Immature natural killer cell (primary cell): ENCODE data around the gene RCAN1. TPM values are rescaled to one million over a fixed set of nuclear protein-coding genes. Genes with fewer than 3 reads are reported as not detected.
"Not testable (repeated sequence)": the region's sequence is repeated elsewhere in the genome, so short reads cannot be mapped to it uniquely, and the experiment has no call there.

Source experiments
- DNase-seq, 3 donors: peaks; one replicate each; pipeline ENCODE4 v3.0.0; 2022; ENCODE audit warnings: mixed read lengths in 1 of 3
- H3K27ac Mint-ChIP-seq, 6 donors: one replicate each; pipeline ENCODE4 v1.8.0; 2020; ENCODE audit warnings: mixed read lengths in 6 of 6, mild to moderate bottlenecking in 5 of 6, inconsistent platforms in 4 of 6, moderate library complexity in 3 of 6
- H3K27me3 Mint-ChIP-seq, 3 donors: one replicate each; pipeline ENCODE4 v1.8.0; 2020 to 2021; ENCODE audit warnings: low read depth in 3 of 3, mild to moderate bottlenecking in 3 of 3, mixed read lengths in 3 of 3, moderate library complexity in 3 of 3, inconsistent platforms in 1 of 3
- H3K36me3 Mint-ChIP-seq, 3 donors: one replicate each; pipeline ENCODE4 v1.8.0; 2020; ENCODE audit warnings: mixed read lengths in 3 of 3, inconsistent platforms in 2 of 3, mild to moderate bottlenecking in 2 of 3
- H3K4me1 Mint-ChIP-seq, 2 donors: one replicate each; pipeline ENCODE4 v1.8.0; 2020; ENCODE audit warnings: inconsistent platforms in 2 of 2, mild to moderate bottlenecking in 2 of 2, mixed read lengths in 2 of 2, moderate library complexity in 1 of 2
- H3K4me3 Mint-ChIP-seq, 5 donors: one replicate each; pipeline ENCODE4 v1.8.0; 2020; ENCODE audit warnings: mild to moderate bottlenecking in 5 of 5, mixed read lengths in 5 of 5, inconsistent platforms in 3 of 5, moderate library complexity in 3 of 5
- H3K9me3 Mint-ChIP-seq, 6 donors: one replicate each; pipeline ENCODE4 v1.8.0; 2020; ENCODE audit warnings: mild to moderate bottlenecking in 6 of 6, mixed read lengths in 6 of 6, inconsistent platforms in 4 of 6, moderate library complexity in 3 of 6
- polyA plus RNA-seq, 3 donors: library from polyadenylated mRNA; unstranded; fragments of 300-500 nt; fragmentation: Illumina TruSeq; gene quantifications; one replicate each; pipeline ENCODE4 v1.2.3, GENCODE V29; 2021

RCAN1 gene
- polyA plus RNA-seq, 3 donors from 2014 or later: 14.2 to 24.6 (median 17.5) TPM

- no peak overlapping the region for H3K27ac Mint-ChIP-seq
Observed at GRCh38 chr21:34583926-34584563, 30.9 kb downstream of the RCAN1 start.

GRCh38 chr21:34582506-34583150 is 32.3 kb downstream of the RCAN1 start:
- H3K27ac Mint-ChIP-seq: no peak overlapping the region

More at GRCh38 chr21:34583926-34584563, 30.9 kb downstream of the RCAN1 start:
- Mint-ChIP-seq H3K9me3 (peaks cover 0 to 3% (median 0%) of the 10 kb centered on the region in 6 donors), H3K4me3 (no peak overlapping the region), H3K4me1 (peaks cover 15 to 23% of the 10 kb centered on the region in 2 donors), H3K36me3 (peaks cover 0 to 3% (median 0%) of the 10 kb centered on the region in 3 donors), H3K27me3 (peaks cover 0 to 2% (median 1%) of the 10 kb centered on the region in 3 donors)
- no peak for DNase-seq

GRCh38 chr21:34580181-34580700 is 34.7 kb downstream of the RCAN1 start:
- DNase-seq: no peak
- no peaks in the 10 kb centered on the region for H3K9me3 Mint-ChIP-seq
- H3K27me3 Mint-ChIP-seq: peaks cover 0 to 6% (median 2%) of the 10 kb centered on the region in 3 donors
- H3K4me1 Mint-ChIP-seq: peaks cover 17 to 21% of the 10 kb centered on the region in 2 donors
- H3K4me3 Mint-ChIP-seq: no peak overlapping the region
- H3K36me3 Mint-ChIP-seq: no peaks in the 10 kb centered on the region
- H3K27ac Mint-ChIP-seq: no peak overlapping the region

More at GRCh38 chr21:34582506-34583150, 32.3 kb downstream of the RCAN1 start:
- Mint-ChIP-seq H3K4me3 (no peak overlapping the region), H3K9me3 (peaks cover 0 to 3% (median 0%) of the 10 kb centered on the region in 6 donors), H3K27me3 (peaks cover 0 to 2% (median 1%) of the 10 kb centered on the region in 3 donors), H3K4me1 (peaks cover 13 to 17% of the 10 kb centered on the region in 2 donors), H3K36me3 (peaks cover 0 to 3% (median 0%) of the 10 kb centered on the region in 3 donors)
- peak in 1 of 3 donors; percentile 6 for DNase-seq

- no peak overlapping the region for H3K27ac Mint-ChIP-seq
Observed at GRCh38 chr21:34579411-34579810, 35.5 kb downstream of the RCAN1 start.

GRCh38 chr21:34576041-34576511 is 38.8 kb downstream of the RCAN1 start:
- no peak for DNase-seq
- no peak overlapping the region for H3K27ac Mint-ChIP-seq
- peaks cover 0 to 2% (median 0%) of the 10 kb centered on the region in 6 donors for H3K9me3 Mint-ChIP-seq
- H3K27me3 Mint-ChIP-seq: peaks cover 2 to 5% (median 3%) of the 10 kb centered on the region in 3 donors
- no peak overlapping the region for H3K4me3 Mint-ChIP-seq
- H3K4me1 Mint-ChIP-seq: peaks cover 29 to 34% of the 10 kb centered on the region in 2 donors
- H3K36me3 Mint-ChIP-seq: peaks cover 0 to 15% (median 3%) of the 10 kb centered on the region in 3 donors

More at GRCh38 chr21:34579411-34579810, 35.5 kb downstream of the RCAN1 start:
- Mint-ChIP-seq H3K4me1 (peaks cover 25 to 30% of the 10 kb centered on the region in 2 donors), H3K4me3 (no peak overlapping the region), H3K27me3 (peaks cover 0 to 6% (median 2%) of the 10 kb centered on the region in 3 donors), H3K9me3 (no peaks in the 10 kb centered on the region), H3K36me3 (no peaks in the 10 kb centered on the region)
- no peak for DNase-seq

- H3K27ac Mint-ChIP-seq: no peak overlapping the region
- peaks cover 0 to 15% (median 3%) of the 10 kb centered on the region in 3 donors for H3K36me3 Mint-ChIP-seq
- H3K4me1 Mint-ChIP-seq: peaks cover 29 to 34% of the 10 kb centered on the region in 2 donors
- DNase-seq: peak; percentile 47 to 48 (median 47)
- peaks cover 0 to 2% (median 0%) of the 10 kb centered on the region in 6 donors for H3K9me3 Mint-ChIP-seq
- H3K27me3 Mint-ChIP-seq: peaks cover 2 to 7% (median 3%) of the 10 kb centered on the region in 3 donors
- peak overlapping the region in 4 of 5 donors; percentile 6 to 34 (median 24) for H3K4me3 Mint-ChIP-seq
Observed at GRCh38 chr21:34574601-34575529, 40.0 kb downstream of the RCAN1 start.

GRCh38 chr21:34571994-34572393 is 42.9 kb downstream of the RCAN1 start:
- H3K9me3 Mint-ChIP-seq: peaks cover 0 to 2% (median 0%) of the 10 kb centered on the region in 6 donors
- H3K27ac Mint-ChIP-seq: no peak overlapping the region

GRCh38 chr21:34570313-34570712 is 44.6 kb downstream of the RCAN1 start:
- Mint-ChIP-seq H3K4me1 (peaks cover 31 to 37% of the 10 kb centered on the region in 2 donors), H3K27ac (no peak overlapping the region), H3K27me3 (peaks cover 2 to 3% (median 2%) of the 10 kb centered on the region in 3 donors), H3K9me3 (peaks cover 0 to 2% (median 0%) of the 10 kb centered on the region in 6 donors), H3K36me3 (peaks cover 0 to 20% (median 3%) of the 10 kb centered on the region in 3 donors), H3K4me3 (no peak overlapping the region)
- no peak for DNase-seq

More at GRCh38 chr21:34571994-34572393, 42.9 kb downstream of the RCAN1 start:
- DNase-seq: no peak
- H3K36me3 Mint-ChIP-seq: peaks cover 0 to 20% (median 3%) of the 10 kb centered on the region in 3 donors
- peaks cover 29 to 34% of the 10 kb centered on the region in 2 donors for H3K4me1 Mint-ChIP-seq
- H3K4me3 Mint-ChIP-seq: no peak overlapping the region
- peaks cover 2 to 5% (median 3%) of the 10 kb centered on the region in 3 donors for H3K27me3 Mint-ChIP-seq

GRCh38 chr21:34569381-34569979 is 45.4 kb downstream of the RCAN1 start:
- H3K9me3 Mint-ChIP-seq: peaks cover 0 to 2% (median 0%) of the 10 kb centered on the region in 6 donors
- DNase-seq: no peak
- peaks cover 2 to 3% (median 2%) of the 10 kb centered on the region in 3 donors for H3K27me3 Mint-ChIP-seq
- no peak overlapping the region for H3K4me3 Mint-ChIP-seq
- peak overlapping the region in 1 of 6 donors; percentile 66 for H3K27ac Mint-ChIP-seq
- H3K4me1 Mint-ChIP-seq: peaks cover 26 to 35% of the 10 kb centered on the region in 2 donors
- H3K36me3 Mint-ChIP-seq: peaks cover 0 to 20% (median 3%) of the 10 kb centered on the region in 3 donors

GRCh38 chr21:34568801-34569200 is 46.1 kb downstream of the RCAN1 start:
- H3K27me3 Mint-ChIP-seq, DNase-seq, H3K4me3 Mint-ChIP-seq, H3K9me3 Mint-ChIP-seq: not testable (repeated sequence)
- Mint-ChIP-seq H3K27ac (peak overlapping the region in 1 of 6 donors; percentile 28), H3K4me1 (peaks cover 19 to 28% of the 10 kb centered on the region in 2 donors), H3K36me3 (peaks cover 0 to 19% (median 3%) of the 10 kb centered on the region in 3 donors)

- Mint-ChIP-seq H3K4me1 (peaks cover 13 to 17% of the 10 kb centered on the region in 2 donors), H3K4me3 (no peak overlapping the region), H3K27me3 (peaks cover 0 to 2% (median 0%) of the 10 kb centered on the region in 3 donors), H3K36me3 (peaks cover 0 to 12% (median 3%) of the 10 kb centered on the region in 3 donors), H3K9me3 (no peaks in the 10 kb centered on the region), H3K27ac (no peak overlapping the region)
- no peak for DNase-seq
Observed at GRCh38 chr21:34567604-34568155, 47.2 kb downstream of the RCAN1 start.

- Mint-ChIP-seq H3K9me3 (no peaks in the 10 kb centered on the region), H3K4me3 (no peak overlapping the region), H3K4me1 (peaks cover 9 to 12% of the 10 kb centered on the region in 2 donors), H3K36me3 (peaks cover 0 to 8% (median 0%) of the 10 kb centered on the region in 3 donors), H3K27ac (no peak overlapping the region), H3K27me3 (no peaks in the 10 kb centered on the region)
- no peak for DNase-seq
Observed at GRCh38 chr21:34565238-34565637, 49.7 kb downstream of the RCAN1 start.
